Measurements from ENCODE around the gene LAMA2.

The LAMA2 gene

DNA sequence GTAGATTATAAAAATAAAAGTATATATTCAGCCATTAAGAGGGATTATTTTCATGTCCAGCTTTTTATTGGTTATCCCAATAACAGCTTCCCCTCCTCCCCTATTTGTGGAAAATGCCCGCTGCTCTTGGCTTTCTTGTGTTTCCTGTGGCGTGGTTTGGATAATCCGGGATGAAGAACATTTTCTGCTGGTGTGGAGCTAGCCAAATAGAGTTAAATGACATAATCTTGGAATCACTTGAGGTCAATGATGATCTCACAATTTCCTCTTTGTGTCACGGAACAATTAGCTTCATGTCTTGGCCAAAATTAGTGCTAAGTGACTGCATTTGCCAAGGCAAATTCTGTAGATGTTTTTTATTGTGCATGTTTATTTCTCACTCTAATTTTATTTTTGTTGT, 394.0 kb downstream of the LAMA2 start:
- ChIA-PET CTCF (interaction anchor here (1.1 kb wide), 1 partner anchor 10 kb away, joined by 4 read pairs; no protein-coding TSS in a partner anchor), POLR2A (no interaction called here)
- DNase-seq (ENCODE audit: extremely low spot score), result no peak
- TF ChIP-seq NFRKB (IDR thresholded peaks at IDR 0.05) (no peak), SP1 (IDR thresholded peaks at IDR 0.05) (no peak), HDGF (IDR thresholded peaks at IDR 0.05; ENCODE audit: borderline replicate concordance) (no peak), LEF1 (IDR thresholded peaks at IDR 0.05; ENCODE audit: borderline replicate concordance) (no peak), ZNF384 (IDR thresholded peaks at IDR 0.05) (no peak), ARNT (IDR thresholded peaks at IDR 0.05) (no peak), FOXM1 (IDR thresholded peaks at IDR 0.05; ENCODE audit: borderline replicate concordance) (no peak), FOXA1 (IDR thresholded peaks at IDR 0.05) (no peak), ELF4 (IDR thresholded peaks at IDR 0.05) (no peak), BHLHE40 (IDR thresholded peaks at IDR 0.05; ENCODE audit: borderline replicate concordance) (no peak), TARDBP (IDR thresholded peaks at IDR 0.05) (no peak), CTBP1 (IDR thresholded peaks at IDR 0.05; ENCODE audit: borderline replicate concordance) (no peak), L3MBTL2 (conservative IDR thresholded peaks at IDR 0.05) (no peak), SUZ12 (IDR thresholded peaks at IDR 0.05) (no peak)
- TF ChIP-seq, protein P1, sequence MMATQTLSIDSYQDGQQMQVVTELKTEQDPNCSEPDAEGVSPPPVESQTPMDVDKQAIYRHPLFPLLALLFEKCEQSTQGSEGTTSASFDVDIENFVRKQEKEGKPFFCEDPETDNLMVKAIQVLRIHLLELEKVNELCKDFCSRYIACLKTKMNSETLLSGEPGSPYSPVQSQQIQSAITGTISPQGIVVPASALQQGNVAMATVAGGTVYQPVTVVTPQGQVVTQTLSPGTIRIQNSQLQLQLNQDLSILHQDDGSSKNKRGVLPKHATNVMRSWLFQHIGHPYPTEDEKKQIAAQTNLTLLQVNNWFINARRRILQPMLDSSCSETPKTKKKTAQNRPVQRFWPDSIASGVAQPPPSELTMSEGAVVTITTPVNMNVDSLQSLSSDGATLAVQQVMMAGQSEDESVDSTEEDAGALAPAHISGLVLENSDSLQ (IDR thresholded peaks at IDR 0.05), result no peak

DNA sequence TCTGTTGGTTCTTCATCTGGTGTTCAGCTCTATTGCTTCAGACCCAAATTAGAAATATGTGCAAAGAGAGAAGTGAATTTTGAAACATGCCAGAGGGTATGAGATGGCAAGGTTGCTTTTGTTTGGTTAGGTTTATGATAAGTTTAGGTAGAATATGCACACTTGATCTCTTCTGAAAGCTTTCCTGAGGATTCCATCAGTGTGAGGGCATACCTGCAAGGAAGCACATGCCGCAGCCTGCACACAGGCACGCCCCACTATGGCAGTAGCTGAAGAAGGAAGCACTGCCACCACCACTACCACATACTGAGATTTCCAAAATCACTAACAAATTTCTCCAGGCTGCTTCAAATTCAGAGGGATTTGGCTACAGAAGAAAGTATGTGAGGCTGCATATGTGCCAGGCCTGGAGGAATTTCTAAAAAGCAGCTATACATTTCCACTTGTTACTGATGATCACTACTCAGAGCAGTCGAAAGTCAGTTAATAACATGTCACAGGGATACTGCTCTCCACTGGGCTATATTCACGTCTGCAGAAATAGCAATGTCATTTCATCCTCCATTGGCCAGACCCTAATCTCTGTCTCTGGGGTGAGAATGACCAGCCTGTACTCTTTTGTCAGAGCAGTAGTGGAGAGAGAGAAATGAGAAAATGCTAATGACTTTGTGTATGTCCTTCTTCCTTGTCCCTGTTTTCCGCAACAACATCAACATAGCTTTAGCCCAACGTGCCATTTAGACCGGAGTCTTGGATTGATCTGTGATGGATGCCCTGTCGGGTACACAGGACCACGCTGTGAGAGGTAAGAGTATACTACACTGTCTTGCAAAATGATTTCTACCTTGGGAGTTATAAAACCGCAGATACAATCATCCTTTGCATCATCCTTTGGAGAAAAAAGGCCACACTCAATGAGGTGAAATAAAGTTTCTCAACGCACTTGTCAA, 396.7 kb downstream of the LAMA2 start:
- POLR2A ChIA-PET, result no interaction called here
- CTCF ChIA-PET, result no interaction called here
- TF ChIP-seq SUZ12 (IDR thresholded peaks at IDR 0.05) (no peak), NFRKB (IDR thresholded peaks at IDR 0.05) (no peak)
- DNase-seq (ENCODE audit: extremely low spot score), result no peak

DNA sequence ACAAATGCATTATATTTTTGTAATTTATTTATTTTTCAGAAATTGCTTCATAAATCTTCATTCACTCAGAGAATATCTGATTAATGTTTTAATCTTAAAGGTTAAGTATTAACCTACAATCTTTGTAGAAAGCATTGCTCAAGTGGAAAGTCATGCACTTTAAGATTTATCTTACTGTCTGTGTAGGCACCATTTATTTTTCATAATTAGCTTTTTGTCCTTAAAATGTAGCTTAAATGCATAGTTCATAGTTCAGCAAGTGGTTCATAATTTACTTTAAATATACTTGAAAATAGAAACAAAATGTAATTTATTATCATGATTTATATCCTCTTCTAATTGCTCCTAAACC, 397.3 kb downstream of the LAMA2 start:
- ChIA-PET CTCF (no interaction called here), POLR2A (no interaction called here)
- no peak for DNase-seq (ENCODE audit: extremely low spot score)

DNA sequence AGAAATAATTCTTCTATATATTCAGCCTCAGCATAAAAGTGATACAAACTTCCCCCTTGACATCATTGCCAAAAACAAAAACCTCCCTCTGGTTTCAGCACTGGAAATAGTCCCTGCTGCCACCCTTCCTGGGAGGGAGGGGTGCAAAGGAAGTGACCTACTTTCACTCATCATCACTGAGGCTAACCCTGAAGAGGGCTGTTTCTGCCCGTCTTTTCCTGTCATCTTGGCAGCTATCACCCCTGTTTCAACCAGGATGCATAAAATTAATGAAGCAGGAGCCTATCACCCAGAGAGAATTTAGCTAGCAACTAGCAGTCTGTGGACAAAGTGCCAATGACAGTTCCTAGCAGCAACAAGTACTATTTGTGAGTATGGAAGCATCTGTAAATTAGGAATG, 397.8 kb downstream of the LAMA2 start:
- ChIA-PET POLR2A (no interaction called here), CTCF (no interaction called here)
- no peak for DNase-seq (ENCODE audit: extremely low spot score)
- TF ChIP-seq L3MBTL2 (conservative IDR thresholded peaks at IDR 0.05) (no peak), ARNT (IDR thresholded peaks at IDR 0.05) (no peak)

More for the DNA sequence above, 397.3 kb downstream of the LAMA2 start:
- TF ChIP-seq SUZ12 (IDR thresholded peaks at IDR 0.05) (no peak), HDGF (IDR thresholded peaks at IDR 0.05; ENCODE audit: borderline replicate concordance) (no peak)

DNA sequence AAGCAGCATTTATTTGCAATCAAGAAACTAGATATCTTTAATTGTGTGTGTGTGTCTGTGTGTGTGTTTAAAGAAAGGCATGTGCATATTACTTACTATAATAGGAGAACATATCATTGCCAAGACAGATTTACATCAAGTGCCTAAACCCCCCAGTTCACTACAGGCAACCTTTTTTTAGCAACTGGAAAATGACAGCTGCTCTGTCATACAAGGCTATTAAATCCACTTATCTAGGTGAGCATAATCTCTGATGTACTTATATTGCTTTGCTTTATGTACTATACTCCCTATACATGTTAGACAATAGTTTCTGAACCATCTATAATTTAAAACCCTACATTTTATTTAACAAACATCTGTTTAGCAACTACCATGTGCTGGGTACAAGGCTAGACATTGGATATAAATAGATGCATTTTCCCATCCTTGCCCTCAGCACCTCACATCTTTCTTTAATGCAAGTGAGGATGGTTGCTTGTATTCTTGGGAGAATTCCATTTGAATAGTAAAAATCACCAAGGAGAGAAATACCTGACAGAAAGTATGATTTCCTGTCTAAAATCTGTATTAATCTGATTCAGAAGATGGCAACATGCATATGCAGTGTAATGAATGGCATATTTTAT, 398.3 kb downstream of the LAMA2 start:
- CTCF ChIA-PET, result interaction anchor here (0.6 to 0.7 kb wide), 2 partner anchors 142 to 475 kb away, joined by 3 read pairs; no protein-coding TSS in a partner anchor
- no peak for TF ChIP-seq ZNF384 (IDR thresholded peaks at IDR 0.05)
- no peak for TF ChIP-seq L3MBTL2 (conservative IDR thresholded peaks at IDR 0.05)
- DNase-seq (ENCODE audit: extremely low spot score), result no peak
- POLR2A ChIA-PET, result no interaction called here

DNA sequence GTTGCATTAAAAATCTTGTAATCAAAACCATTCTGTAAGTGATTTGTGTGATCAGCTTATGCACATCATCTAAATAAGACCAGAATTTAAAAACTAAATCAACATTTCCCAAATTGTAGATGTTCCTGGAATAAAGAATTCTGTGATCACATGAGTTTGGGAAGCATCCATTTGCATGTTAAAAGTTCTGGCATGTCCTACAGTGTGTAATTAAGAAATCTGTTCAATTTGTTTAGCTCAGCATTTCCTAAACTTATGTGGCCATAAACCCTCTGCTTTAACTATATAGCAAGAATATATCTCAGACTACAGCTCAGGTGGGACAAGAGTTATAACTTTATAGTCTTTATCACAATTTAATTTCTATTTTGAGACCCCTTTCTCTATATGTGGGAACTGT, 399.1 kb downstream of the LAMA2 start:
- TF ChIP-seq TARDBP (IDR thresholded peaks at IDR 0.05), result no peak
- TF ChIP-seq FOXK2 (IDR thresholded peaks at IDR 0.05), result no peak
- TF ChIP-seq CTBP1 (IDR thresholded peaks at IDR 0.05; ENCODE audit: borderline replicate concordance), result no peak
- no peak for TF ChIP-seq HDGF (IDR thresholded peaks at IDR 0.05; ENCODE audit: borderline replicate concordance)
- no peak for TF ChIP-seq NFRKB (IDR thresholded peaks at IDR 0.05)
- TF ChIP-seq ELF4 (IDR thresholded peaks at IDR 0.05), result no peak
- TF ChIP-seq BHLHE40 (IDR thresholded peaks at IDR 0.05; ENCODE audit: borderline replicate concordance), result no peak
- no peak for TF ChIP-seq ARNT (IDR thresholded peaks at IDR 0.05)
- TF ChIP-seq LEF1 (IDR thresholded peaks at IDR 0.05; ENCODE audit: borderline replicate concordance), result no peak
- no peak for TF ChIP-seq FOXA1 (IDR thresholded peaks at IDR 0.05)
- TF ChIP-seq, protein P1 (IDR thresholded peaks at IDR 0.05), result no peak
- TF ChIP-seq ZNF384 (IDR thresholded peaks at IDR 0.05), result no peak
- no peak for TF ChIP-seq L3MBTL2 (conservative IDR thresholded peaks at IDR 0.05)
- TF ChIP-seq SP1 (IDR thresholded peaks at IDR 0.05), result no peak
- TF ChIP-seq SUZ12 (IDR thresholded peaks at IDR 0.05), result no peak
- no peak for TF ChIP-seq FOXM1 (IDR thresholded peaks at IDR 0.05; ENCODE audit: borderline replicate concordance)
- CTCF ChIA-PET, result no interaction called here
- POLR2A ChIA-PET, result no interaction called here
- no peak for DNase-seq (ENCODE audit: extremely low spot score)

DNA sequence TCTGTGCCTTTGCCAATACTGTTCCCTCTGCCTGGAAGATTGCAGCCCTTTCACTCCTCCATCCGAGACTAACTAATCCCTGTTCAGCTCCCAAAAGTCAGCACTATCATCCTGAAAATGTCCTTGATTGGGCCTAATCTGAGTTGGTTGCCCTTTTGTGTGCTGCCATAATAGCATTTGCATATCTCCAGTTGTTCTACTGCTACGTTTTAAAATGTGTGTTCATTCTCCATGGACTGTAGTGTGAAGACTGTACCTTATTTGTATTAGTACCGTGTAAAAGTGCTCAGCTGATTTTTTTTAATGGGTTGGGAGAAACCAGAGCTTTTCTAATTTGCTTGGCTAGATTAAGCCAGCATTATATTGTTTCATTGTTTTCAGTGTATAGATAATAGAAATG, 401.3 kb downstream of the LAMA2 start:
- no peak for DNase-seq (ENCODE audit: extremely low spot score)
- CTCF ChIA-PET, result no interaction called here
- TF ChIP-seq FOXM1 (IDR thresholded peaks at IDR 0.05; ENCODE audit: borderline replicate concordance) (no peak), BHLHE40 (IDR thresholded peaks at IDR 0.05; ENCODE audit: borderline replicate concordance) (no peak), FOXA1 (IDR thresholded peaks at IDR 0.05) (no peak), SUZ12 (IDR thresholded peaks at IDR 0.05) (no peak), ZNF384 (IDR thresholded peaks at IDR 0.05) (no peak), LEF1 (IDR thresholded peaks at IDR 0.05; ENCODE audit: borderline replicate concordance) (no peak), ELF4 (IDR thresholded peaks at IDR 0.05) (no peak), SP1 (IDR thresholded peaks at IDR 0.05) (no peak), TARDBP (IDR thresholded peaks at IDR 0.05) (no peak), HDGF (IDR thresholded peaks at IDR 0.05; ENCODE audit: borderline replicate concordance) (no peak), NFRKB (IDR thresholded peaks at IDR 0.05) (no peak)
- TF ChIP-seq, protein P1 (IDR thresholded peaks at IDR 0.05), result no peak
- POLR2A ChIA-PET, result no interaction called here
